Measurements from ENCODE around the gene CHMP1A. TPM values are rescaled to one million over a fixed set of nuclear protein-coding genes. Genes with fewer than 3 reads are reported as not detected.

Gene CHMP1A
- total RNA-seq, 1 donor from 2014 or later: 106 TPM

- Mint-ChIP-seq H3K27ac (no peak overlapping the region), H3K4me3 (no peak overlapping the region), H3K9me3 (no peaks in the 10 kb centered on the region), H3K36me3 (peaks cover 17% of the 10 kb centered on the region), H3K4me1 (peaks cover 7% of the 10 kb centered on the region), H3K27me3 (ENCODE audit: low read depth) (no peaks in the 10 kb centered on the region)
- TF ChIP-seq, protein P1, sequence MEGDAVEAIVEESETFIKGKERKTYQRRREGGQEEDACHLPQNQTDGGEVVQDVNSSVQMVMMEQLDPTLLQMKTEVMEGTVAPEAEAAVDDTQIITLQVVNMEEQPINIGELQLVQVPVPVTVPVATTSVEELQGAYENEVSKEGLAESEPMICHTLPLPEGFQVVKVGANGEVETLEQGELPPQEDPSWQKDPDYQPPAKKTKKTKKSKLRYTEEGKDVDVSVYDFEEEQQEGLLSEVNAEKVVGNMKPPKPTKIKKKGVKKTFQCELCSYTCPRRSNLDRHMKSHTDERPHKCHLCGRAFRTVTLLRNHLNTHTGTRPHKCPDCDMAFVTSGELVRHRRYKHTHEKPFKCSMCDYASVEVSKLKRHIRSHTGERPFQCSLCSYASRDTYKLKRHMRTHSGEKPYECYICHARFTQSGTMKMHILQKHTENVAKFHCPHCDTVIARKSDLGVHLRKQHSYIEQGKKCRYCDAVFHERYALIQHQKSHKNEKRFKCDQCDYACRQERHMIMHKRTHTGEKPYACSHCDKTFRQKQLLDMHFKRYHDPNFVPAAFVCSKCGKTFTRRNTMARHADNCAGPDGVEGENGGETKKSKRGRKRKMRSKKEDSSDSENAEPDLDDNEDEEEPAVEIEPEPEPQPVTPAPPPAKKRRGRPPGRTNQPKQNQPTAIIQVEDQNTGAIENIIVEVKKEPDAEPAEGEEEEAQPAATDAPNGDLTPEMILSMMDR (IDR thresholded peaks at IDR 0.05; ENCODE audit: unreplicated experiment): no peak
- DNase-seq (ENCODE audit: low spot score in 2 of 2, unreplicated experiment in 2 of 2): no peak
Measured at GRCh38 chr16:89643769-89644300, 13.7 kb downstream of the CHMP1A start.

DNA sequence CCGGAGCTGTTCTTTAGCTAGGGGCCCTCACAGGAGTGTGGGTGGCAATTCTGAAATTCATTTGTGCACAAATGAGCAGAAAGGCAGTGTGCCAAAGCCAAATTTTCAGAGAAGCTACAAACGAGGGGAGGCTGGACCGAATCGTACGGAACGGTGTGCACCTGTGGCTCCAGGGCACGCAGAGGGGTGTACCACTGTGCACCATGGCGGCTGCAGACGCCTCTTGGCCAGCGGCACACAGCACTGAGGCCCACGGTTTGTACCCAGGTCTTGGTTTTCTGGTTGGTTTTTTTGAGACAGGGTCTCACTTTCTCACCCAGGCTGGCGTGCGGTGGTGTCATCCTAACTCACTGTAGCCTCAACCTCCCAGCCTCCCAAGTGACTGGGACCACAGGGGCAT is 14.9 kb downstream of the CHMP1A start:
- peaks cover 7% of the 10 kb centered on the region for H3K4me1 Mint-ChIP-seq
- no peak overlapping the region for H3K27ac Mint-ChIP-seq
- TF ChIP-seq, protein P1 (IDR thresholded peaks at IDR 0.05; ENCODE audit: unreplicated experiment): no peak
- H3K9me3 Mint-ChIP-seq: no peaks in the 10 kb centered on the region
- no peak overlapping the region for H3K4me3 Mint-ChIP-seq
- no peak for DNase-seq (ENCODE audit: low spot score in 2 of 2, unreplicated experiment in 2 of 2)
- H3K27me3 Mint-ChIP-seq (ENCODE audit: low read depth): peaks cover under 1% of the 10 kb centered on the region
- peaks cover 12% of the 10 kb centered on the region for H3K36me3 Mint-ChIP-seq

- Mint-ChIP-seq H3K4me1 (peaks cover 7% of the 10 kb centered on the region), H3K36me3 (peaks cover 10% of the 10 kb centered on the region), H3K27ac (no peak overlapping the region), H3K27me3 (ENCODE audit: low read depth) (peaks cover 3% of the 10 kb centered on the region), H3K4me3 (no peak overlapping the region), H3K9me3 (no peaks in the 10 kb centered on the region)
- DNase-seq (ENCODE audit: low spot score in 2 of 2, unreplicated experiment in 2 of 2): no peak
- TF ChIP-seq, protein P1 (IDR thresholded peaks at IDR 0.05; ENCODE audit: unreplicated experiment): no peak
Measured at GRCh38 chr16:89641458-89642119, 15.9 kb downstream of the CHMP1A start.

DNA sequence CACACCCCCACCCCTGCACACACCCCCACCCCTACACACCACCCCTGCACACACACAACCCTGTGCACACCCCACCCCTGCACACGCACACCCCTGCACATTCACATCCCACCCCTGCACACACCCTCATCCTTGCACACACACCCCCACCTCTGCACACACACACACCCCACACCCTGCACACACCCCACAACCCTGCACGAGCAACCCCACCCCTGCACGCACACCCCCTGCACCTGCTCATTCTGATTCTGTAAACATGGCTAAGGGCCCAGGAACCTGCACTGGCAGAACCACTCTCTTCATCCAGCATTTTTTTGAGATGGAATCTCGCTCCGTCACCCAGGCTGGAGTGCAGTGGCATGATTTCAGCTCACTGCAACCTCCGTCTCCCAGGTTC is 18.1 kb downstream of the CHMP1A start:
- Mint-ChIP-seq H3K27me3 (ENCODE audit: low read depth) (peaks cover 18% of the 10 kb centered on the region), H3K4me1 (peaks cover 7% of the 10 kb centered on the region), H3K27ac (no peak overlapping the region), H3K36me3 (no peaks in the 10 kb centered on the region), H3K4me3 (no peak overlapping the region), H3K9me3 (no peaks in the 10 kb centered on the region)
- no peak for DNase-seq (ENCODE audit: low spot score in 2 of 2, unreplicated experiment in 2 of 2)
- TF ChIP-seq, protein P1 (IDR thresholded peaks at IDR 0.05; ENCODE audit: unreplicated experiment): no peak

DNA sequence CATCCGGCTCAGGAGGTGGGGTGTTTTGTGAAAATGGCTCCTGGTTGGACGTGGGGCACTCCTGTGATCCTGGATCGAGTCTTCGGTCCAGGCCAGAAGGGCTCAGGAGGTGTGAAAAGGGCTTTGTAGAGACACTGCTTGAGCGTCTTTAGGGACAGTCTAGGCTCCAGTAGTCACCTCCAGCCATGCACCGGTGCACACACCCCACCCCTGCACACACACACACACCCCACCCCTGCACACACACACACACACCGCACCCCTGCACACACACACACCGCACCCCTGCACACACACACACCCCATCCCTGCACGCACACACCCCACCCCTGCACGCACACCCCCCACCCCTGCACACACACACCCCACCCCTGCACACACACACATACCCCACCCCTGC is 19.1 kb downstream of the CHMP1A start:
- H3K36me3 Mint-ChIP-seq: no peaks in the 10 kb centered on the region
- H3K4me1 Mint-ChIP-seq: peaks cover 7% of the 10 kb centered on the region
- H3K27ac Mint-ChIP-seq: no peak overlapping the region
- H3K4me3 Mint-ChIP-seq: no peak overlapping the region
- H3K9me3 Mint-ChIP-seq: no peaks in the 10 kb centered on the region
- peaks cover 27% of the 10 kb centered on the region for H3K27me3 Mint-ChIP-seq (ENCODE audit: low read depth)
- no peak for DNase-seq (ENCODE audit: low spot score in 2 of 2, unreplicated experiment in 2 of 2)
- TF ChIP-seq, protein P1 (IDR thresholded peaks at IDR 0.05; ENCODE audit: unreplicated experiment): no peak

Data from mesothelial cell of epicardium (in vitro differentiated cells).